Activated CD4-positive, CD25-positive, alpha-beta regulatory T cell treated with anti-CD3 and anti-CD28 coated beads, Interleukin-2, amount 50 U/mL, for 24 hours (primary cell): ENCODE data around the gene PHACTR3.

Experiments used
- ATAC-seq, 2 donors: fragments of 150-1000 bp; cut with Tn5 transposase; one replicate each; pipeline ENCODE4 v1.10.0; 2021; ENCODE audit warnings: mild to moderate bottlenecking in 1 of 2, moderate library complexity in 1 of 2

PHACTR3 gene

GRCh38 chr20:59737073-59737666 is 132.8 kb downstream of the PHACTR3 start:
- ATAC-seq, result no peak

DNA sequence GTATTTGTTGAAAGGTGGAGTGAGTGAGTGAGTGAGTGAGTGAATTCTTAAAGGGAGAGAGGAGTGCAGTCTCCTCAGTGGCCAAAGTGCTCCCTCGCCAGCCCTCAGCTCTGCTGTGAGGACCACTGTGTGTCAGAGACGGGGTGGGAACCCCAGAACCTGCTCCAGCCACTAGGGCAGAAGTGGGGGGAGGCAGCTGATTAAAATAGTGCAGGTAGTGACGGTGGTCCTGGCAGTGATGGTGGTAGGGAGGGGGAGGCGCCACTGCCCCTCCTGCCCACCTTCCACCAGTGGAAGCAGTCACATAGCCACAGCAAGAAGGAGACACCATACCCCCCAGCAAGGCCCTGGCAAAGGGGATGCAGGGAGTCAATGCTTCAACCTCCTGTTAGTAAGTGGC is 133.5 kb downstream of the PHACTR3 start:
- ATAC-seq, result no peak

- no peak for ATAC-seq
Measured at GRCh38 chr20:59738851-59739250, 134.5 kb downstream of the PHACTR3 start.

- no peak for ATAC-seq
Measured at GRCh38 chr20:59740621-59741020, 136.3 kb downstream of the PHACTR3 start.

DNA sequence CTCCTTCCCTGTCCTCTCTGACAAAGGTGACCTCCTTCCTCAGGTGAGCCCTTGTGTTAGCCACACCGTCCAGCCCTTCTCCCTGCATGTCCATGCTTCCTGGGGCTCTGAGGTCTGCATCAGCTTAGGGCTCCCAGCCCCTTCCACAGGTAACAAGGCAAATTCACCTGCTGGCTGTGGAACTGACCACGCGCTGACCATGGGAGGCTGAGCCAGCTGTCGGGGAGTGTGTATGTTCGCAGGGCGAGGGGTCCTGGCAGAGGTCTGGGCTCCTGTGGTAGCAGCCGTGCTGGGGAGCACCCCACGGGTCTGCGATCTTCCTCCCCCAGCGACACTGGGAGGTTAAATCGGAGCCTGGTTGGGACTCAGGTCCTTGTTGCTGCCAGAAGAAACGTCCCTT is 136.7 kb downstream of the PHACTR3 start:
- no peak for ATAC-seq

- peak in 1 of 2 donors; percentile 7 for ATAC-seq
Measured at GRCh38 chr20:59742351-59743095, 138.2 kb downstream of the PHACTR3 start.

DNA sequence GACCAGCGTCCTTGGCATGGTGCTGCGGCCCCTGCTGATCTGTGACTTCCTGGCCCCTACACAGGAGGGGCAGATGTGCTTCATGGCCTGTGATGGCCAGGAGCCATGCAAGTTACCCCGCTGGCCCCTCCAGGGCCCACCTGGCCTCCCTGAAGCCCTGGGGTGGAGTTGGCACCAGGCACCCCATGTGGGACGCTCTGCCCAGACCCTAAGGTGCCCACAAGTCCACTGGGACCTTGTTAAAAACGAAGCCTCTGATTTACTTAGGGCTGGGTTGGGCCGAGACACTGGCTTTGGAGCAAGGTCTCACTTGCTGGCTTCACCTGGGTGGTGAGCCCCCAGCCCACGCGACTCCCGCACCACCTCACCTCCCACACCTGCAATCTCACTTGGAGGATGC is 139.0 kb downstream of the PHACTR3 start:
- no peak for ATAC-seq

- ATAC-seq, result no peak
Measured at GRCh38 chr20:59743767-59744485, 139.6 kb downstream of the PHACTR3 start.

GRCh38 chr20:59744756-59745155 is 140.4 kb downstream of the PHACTR3 start:
- ATAC-seq, result no peak

DNA sequence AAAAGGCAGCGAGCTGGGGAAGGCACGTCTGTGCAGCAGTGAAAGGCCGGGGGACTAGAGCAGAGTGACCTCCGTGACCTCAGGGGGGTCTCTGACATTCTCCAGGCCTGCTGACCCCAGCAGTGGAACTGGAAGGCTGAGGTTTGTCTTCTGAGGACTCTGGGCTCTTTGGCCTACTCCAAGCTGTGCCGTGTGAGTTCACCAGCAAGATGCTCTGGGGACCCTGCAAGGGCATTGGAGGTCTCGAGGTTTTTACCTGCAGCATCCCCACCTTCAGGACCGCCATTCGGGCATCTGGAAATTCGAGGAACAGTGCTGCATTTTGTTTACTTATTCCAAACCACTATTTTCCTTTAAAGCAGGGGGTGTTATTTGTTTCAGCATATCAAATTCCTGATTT is 140.9 kb downstream of the PHACTR3 start:
- no peak for ATAC-seq

DNA sequence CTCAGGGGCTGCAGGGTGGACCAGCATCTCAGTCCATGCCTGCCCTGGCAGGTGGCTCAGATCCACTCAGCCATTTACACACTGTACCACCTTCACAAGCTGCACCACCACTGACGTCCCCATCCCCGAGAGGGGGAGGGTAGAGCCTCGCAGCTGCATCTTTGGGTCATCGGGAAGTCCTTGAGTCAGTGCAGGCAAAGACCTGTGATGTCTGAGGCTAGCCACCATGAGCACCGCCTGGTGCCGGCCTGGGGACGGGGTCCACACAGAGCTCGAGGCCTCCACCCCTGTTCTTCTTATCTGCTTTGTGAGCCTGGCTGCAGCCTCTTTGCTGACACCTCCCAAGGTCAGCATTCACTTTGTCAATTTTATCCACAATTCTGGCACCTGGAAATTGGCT is 141.4 kb downstream of the PHACTR3 start:
- ATAC-seq, result no peak

DNA sequence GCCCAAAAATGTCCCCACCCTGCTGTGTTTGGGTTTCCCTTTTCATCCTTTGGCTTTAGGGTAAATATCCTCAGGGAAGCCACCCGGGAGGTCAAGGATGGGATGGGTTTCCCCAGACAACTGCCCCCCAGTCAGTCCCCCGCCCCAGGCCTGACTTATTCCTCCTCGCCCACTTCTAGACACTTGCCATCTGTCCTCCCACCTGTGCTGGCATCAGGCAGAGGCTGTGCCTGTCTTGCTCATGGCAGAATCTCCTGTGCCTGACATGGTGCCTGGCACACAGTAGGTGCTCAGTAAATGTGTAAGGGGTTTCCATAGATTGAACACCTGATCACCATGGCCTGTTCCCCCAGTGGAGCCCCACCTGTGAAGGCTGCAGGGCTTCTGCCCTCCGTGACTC is 141.8 kb downstream of the PHACTR3 start:
- no peak for ATAC-seq

GRCh38 chr20:59747671-59748515 is 143.6 kb downstream of the PHACTR3 start:
- ATAC-seq, result no peak

GRCh38 chr20:59748619-59749191 is 144.4 kb downstream of the PHACTR3 start:
- ATAC-seq, result no peak

GRCh38 chr20:59749301-59749700 is 145.0 kb downstream of the PHACTR3 start:
- no peak for ATAC-seq

- no peak for ATAC-seq
Measured at GRCh38 chr20:59750209-59750840, 146.0 kb downstream of the PHACTR3 start.

DNA sequence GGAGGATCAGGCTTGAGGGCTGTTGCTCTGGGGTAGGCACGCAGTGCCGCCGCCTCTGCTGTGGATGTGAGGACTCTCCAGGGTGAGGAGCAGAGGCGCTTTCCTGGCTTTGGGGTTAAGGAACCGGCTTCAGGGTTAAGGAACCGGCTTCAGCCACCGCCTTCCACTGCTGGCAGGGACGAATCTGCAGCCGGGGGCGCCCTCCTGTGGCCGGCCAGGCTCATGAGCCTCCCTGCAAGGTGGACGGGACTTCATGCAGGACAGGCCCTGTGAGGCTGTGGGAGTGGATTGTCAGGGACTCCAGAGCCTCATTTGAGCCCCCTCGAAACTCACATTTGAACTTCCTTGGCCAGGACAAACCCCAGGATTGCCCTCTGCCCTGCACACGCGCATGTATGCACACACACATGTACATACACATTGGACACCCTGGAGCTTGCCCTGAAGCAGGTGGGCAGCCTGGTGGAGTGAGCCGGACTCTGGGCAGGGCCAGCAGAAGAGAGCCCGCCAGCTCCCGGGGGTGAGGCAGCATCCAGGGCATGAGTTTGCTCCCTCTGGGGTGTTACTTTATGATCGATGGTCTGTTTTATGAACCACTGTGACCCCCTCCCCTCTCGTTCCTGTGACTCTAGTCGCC is 146.9 kb downstream of the PHACTR3 start:
- ATAC-seq, result no peak

DNA sequence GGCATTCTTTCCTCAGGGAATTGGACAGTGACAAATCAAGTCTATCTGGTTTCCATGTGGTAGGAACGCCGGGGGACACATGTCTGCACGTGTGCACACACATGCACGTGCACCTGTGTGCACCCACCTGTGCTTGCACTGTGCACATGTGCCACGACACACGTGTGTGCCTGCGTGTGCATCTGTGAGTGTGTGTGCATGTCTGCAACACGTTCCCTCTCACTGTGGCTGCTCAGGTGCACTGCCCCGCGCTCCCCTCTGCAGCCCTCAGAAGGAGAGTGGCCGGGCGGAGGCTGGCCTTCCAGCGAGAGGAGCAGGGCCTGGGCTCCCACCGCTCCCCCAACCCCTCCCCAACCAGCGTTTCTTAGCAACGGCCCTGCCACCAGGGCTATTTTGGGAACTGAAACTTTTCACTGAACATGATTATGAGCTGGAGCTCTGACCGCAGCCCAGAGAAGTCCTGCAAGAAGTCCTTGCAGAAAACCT is 147.8 kb downstream of the PHACTR3 start:
- no peak for ATAC-seq

GRCh38 chr20:59752704-59753460 is 148.5 kb downstream of the PHACTR3 start:
- no peak for ATAC-seq

DNA sequence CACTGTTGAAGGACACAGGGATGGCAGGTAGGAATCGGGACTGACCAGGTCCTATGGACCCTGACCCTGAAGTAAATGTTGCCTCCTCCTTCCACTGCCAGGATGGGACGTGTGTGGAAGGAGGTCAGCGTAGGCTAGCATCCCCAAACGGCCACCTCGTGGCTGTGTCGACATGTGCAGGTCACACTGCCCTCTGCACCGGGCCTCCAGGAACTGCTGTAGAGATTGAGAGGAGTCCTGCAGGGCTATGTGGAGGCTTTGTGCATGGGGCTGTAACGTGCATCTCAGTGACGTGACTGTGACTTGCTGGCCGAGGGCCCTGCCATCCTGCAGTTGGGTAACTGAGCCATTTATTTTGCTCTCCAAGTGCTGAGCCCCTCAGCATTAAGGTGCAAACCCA is 149.5 kb downstream of the PHACTR3 start:
- no peak for ATAC-seq

GRCh38 chr20:59754551-59754950 is 150.2 kb downstream of the PHACTR3 start:
- ATAC-seq, result no peak
